D721Med (cell line): ENCODE results near the gene PRR5.
"Not testable (repeated sequence)": the region's sequence is repeated elsewhere in the genome, so short reads cannot be mapped to it uniquely, and the experiment has no call there.

Experiments
- DNase-seq: peaks from one replicate; pipeline ENCODE4 v3.0.0; 2011; ENCODE audit warnings: low spot score; ENCODE audit not compliant: insufficient read length
- FAIRE-seq: peaks from 2 replicates; lab custom pipeline; 2011; peaks lifted over from hg19 to GRCh38; lab: Jason Lieb, UNC
- CTCF ChIP-seq: IDR thresholded peaks from 2 replicates; pipeline ENCODE4 v1.5.1; 2012; ENCODE audit warnings: mild to moderate bottlenecking, control low read depth; ENCODE audit not compliant: insufficient read depth; ENCODE audit errors: missing control alignments

PRR5 gene

GRCh38 chr22:44701824-44702478 is at the start of gene PRR5:
TSS of gene PRR5 (plus strand) at chr22:44702204. CDS start at chr22:44702475, 271 bp downstream.
- no peak for TF ChIP-seq CTCF
- no peak for FAIRE-seq
- DNase-seq = peak; percentile 27

- FAIRE-seq, DNase-seq: not testable (repeated sequence)
Measured at GRCh38 chr22:44652866-44653265, 49.1 kb upstream of the PRR5 start.

GRCh38 chr22:44658311-44658953 is 43.6 kb upstream of the PRR5 start:
- no peak for DNase-seq
- TF ChIP-seq CTCF = no peak
- FAIRE-seq = no peak

- FAIRE-seq (no peak), DNase-seq (no peak)
- no peak for TF ChIP-seq CTCF
Measured at GRCh38 chr22:44659140-44659539, 42.9 kb upstream of the PRR5 start.

GRCh38 chr22:44660051-44660830 is 41.8 kb upstream of the PRR5 start:
- FAIRE-seq (no peak), DNase-seq (no peak)
- no peak for TF ChIP-seq CTCF

- no peak for TF ChIP-seq CTCF
- DNase-seq = no peak
- no peak for FAIRE-seq
Measured at GRCh38 chr22:44661070-44661469, 40.9 kb upstream of the PRR5 start.

GRCh38 chr22:44661659-44662569 is 40.1 kb upstream of the PRR5 start:
- DNase-seq = no peak
- TF ChIP-seq CTCF = no peak
- no peak for FAIRE-seq
